ENCODE results near the gene ANAPC7. TPM values are rescaled to one million over a fixed set of nuclear protein-coding genes. Genes with fewer than 3 reads are reported as not detected.

ANAPC7 gene
- total RNA-seq, 2 experiments from 2014 or later = 52.6 to 63.6 TPM

DNA sequence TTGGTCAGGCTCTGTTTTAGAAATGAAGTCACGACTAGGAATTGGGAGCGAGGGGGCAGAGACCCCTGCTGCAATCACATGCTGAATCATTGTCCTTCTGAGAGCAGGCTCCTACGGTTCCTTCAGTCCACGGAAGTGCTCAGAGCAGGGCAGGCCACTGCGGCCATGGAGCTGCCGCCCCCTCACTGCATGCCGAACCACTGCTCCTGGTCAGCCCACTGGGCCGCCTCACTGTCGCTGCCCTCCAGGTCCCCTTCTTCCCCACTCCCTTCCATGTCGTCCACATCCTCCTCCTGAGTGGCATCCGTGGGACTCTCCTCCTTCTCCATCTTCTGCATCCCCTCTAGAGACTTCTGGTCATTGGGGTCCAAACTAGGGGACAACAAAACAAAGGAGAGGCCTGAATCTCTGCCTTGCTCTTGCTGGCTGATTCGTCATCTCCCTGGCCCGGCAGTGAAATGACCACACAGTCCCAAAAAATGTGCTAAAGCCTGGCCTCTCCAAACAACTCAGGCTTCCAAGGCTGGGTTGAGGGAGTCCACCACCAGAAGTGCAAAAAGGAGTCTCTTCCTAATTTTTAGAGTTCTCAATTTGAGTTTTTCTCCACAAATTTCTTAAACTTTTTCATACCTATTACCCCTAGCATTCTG is 29.4 kb downstream of the ANAPC7 start:
- Mint-ChIP-seq H3K36me3 (ENCODE audit: low read depth) (peaks cover 39% of the 10 kb centered on the region), H3K27ac (no peak overlapping the region), H3K4me1 (no peaks in the 10 kb centered on the region), H3K9me3 (ENCODE audit: low read depth) (no peaks in the 10 kb centered on the region), H3K27me3 (no peaks in the 10 kb centered on the region), H3K4me3 (no peak overlapping the region)
- ChIA-PET CTCF (no interaction called here), POLR2A (no interaction called here)
- DNase-seq (no peak), ATAC-seq (no peak)
- intact Hi-C loops (cut with DNase I, micrococcal nuclease) = no loop called here

DNA sequence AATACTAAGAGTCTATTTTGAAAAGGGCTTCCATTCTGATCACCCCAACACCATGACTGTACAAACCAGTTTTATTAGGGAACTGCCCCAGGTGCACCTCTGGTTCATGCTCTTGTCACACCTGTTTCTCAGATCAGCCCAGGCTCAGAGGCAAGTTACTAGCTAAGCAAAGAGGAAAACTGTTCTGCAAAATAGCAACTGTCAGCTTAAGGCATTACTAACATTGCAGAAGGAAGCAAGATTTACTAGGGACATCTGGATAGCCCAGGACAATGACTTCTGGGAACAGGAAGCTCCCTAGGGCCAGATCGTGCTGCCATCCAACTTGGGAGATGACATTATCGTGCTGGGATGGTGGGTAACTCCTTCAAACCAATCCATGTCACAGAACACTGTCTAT is 30.1 kb downstream of the ANAPC7 start:
- ChIA-PET CTCF (interaction anchor here (0.6 to 2.0 kb wide), 3 partner anchors 12 to 75 kb away, joined by 3 to 6 read pairs (median 3); no protein-coding TSS in a partner anchor), POLR2A (no interaction called here)
- intact Hi-C loops (cut with DNase I, micrococcal nuclease) = no loop called here
- DNase-seq = no peak
- H3K9me3 Mint-ChIP-seq (ENCODE audit: low read depth) = no peaks in the 10 kb centered on the region
- H3K27ac Mint-ChIP-seq = no peak overlapping the region
- no peaks in the 10 kb centered on the region for H3K27me3 Mint-ChIP-seq
- H3K4me3 Mint-ChIP-seq = no peak overlapping the region
- no peak for ATAC-seq
- peaks cover 33% of the 10 kb centered on the region for H3K36me3 Mint-ChIP-seq (ENCODE audit: low read depth)
- no peaks in the 10 kb centered on the region for H3K4me1 Mint-ChIP-seq

DNA sequence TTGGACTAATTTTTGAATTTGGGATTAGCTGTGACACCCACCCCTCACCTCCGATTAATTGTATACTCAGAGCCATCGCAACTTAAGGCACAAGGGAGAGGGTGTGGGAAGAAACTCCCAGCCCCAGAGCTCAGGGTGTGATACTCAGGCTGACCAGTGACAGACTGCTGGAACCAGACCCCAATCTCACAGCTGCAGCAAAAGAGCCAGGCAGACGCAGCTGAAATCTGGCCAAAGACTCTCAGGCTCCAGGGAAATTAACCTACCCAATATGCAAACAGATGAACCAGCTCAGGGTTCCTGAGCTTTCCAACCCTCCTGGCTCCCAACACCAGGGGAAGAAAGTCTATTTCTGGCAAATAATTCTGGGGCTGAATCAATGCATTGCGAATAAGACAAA is 30.5 kb downstream of the ANAPC7 start:
- H3K27me3 Mint-ChIP-seq = no peaks in the 10 kb centered on the region
- ATAC-seq (no peak), DNase-seq (no peak)
- CTCF ChIA-PET = interaction anchor here (0.6 to 2.0 kb wide), 3 partner anchors 11 to 75 kb away, joined by 3 to 6 read pairs (median 3); no protein-coding TSS in a partner anchor
- peaks cover 30% of the 10 kb centered on the region for H3K36me3 Mint-ChIP-seq (ENCODE audit: low read depth)
- no peak overlapping the region for H3K27ac Mint-ChIP-seq
- POLR2A ChIA-PET = no interaction called here
- intact Hi-C loops (cut with DNase I, micrococcal nuclease) = no loop called here
- H3K4me1 Mint-ChIP-seq = no peaks in the 10 kb centered on the region
- H3K9me3 Mint-ChIP-seq (ENCODE audit: low read depth) = no peaks in the 10 kb centered on the region
- H3K4me3 Mint-ChIP-seq = no peak overlapping the region

DNA sequence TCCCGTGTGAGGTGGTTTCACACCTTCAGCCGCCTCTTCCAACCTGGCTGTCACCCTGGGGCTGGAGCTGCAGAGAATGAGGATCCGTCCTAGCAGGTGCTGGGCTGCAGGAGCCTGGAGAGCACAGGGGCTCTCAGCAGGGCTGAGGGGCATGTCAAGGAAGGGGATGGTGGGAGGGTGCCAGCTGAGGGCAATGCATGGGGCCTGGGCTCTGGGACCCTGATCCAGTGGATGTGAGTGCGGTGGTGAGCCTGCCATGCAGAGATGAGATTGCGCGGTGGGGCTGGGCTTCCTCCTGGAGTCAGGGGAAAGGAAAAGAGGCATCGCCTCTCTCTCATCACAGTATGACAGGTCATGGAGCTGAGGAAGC is 31.5 kb downstream of the ANAPC7 start:
- Mint-ChIP-seq H3K36me3 (ENCODE audit: low read depth) (peaks cover 24% of the 10 kb centered on the region), H3K27me3 (no peaks in the 10 kb centered on the region), H3K27ac (no peak overlapping the region), H3K4me3 (no peak overlapping the region), H3K9me3 (ENCODE audit: low read depth) (no peaks in the 10 kb centered on the region), H3K4me1 (no peaks in the 10 kb centered on the region)
- ChIA-PET POLR2A (no interaction called here), CTCF (interaction anchor here (2.0 kb wide), 1 partner anchor 59 kb away, joined by 6 read pairs; no protein-coding TSS in a partner anchor)
- intact Hi-C loops (cut with DNase I, micrococcal nuclease) = no loop called here
- DNase-seq (no peak), ATAC-seq (no peak)

DNA sequence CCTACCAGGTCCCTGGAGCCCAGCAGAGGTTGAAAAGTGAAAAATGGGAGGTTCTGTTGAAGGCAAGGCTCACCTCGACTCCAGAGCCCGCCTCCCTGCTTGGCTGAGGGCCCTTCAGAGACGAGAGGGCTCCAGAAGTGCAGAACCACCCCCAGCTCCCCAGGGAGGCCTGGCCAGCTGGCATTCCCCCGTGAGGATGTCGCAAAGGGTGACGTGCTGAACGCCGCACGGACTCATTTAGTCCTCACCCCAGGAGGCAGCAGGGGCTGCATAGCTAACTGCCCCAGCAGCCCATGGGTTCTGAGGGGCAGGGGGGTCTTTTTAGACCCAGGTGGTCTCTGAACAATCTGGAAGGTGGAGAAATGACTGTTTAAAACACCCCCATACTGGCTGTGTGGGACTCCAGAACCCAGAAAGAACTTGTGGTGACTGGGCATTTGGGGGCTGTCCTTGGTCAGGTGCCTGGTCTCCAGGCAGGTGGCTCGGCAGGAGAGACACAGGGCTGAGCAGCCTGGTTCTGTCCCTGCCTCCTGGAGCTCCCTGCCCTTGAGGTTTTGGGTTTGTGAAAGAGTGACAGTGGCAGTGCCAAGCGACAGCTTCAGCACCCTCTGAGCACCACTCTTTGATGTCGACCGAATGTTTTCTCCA is 32.0 kb downstream of the ANAPC7 start:
- POLR2A ChIA-PET = no interaction called here
- CTCF ChIA-PET = interaction anchor here (0.8 to 2.0 kb wide), 2 partner anchors 60 kb away, joined by 3 to 6 read pairs; no protein-coding TSS in a partner anchor

DNA sequence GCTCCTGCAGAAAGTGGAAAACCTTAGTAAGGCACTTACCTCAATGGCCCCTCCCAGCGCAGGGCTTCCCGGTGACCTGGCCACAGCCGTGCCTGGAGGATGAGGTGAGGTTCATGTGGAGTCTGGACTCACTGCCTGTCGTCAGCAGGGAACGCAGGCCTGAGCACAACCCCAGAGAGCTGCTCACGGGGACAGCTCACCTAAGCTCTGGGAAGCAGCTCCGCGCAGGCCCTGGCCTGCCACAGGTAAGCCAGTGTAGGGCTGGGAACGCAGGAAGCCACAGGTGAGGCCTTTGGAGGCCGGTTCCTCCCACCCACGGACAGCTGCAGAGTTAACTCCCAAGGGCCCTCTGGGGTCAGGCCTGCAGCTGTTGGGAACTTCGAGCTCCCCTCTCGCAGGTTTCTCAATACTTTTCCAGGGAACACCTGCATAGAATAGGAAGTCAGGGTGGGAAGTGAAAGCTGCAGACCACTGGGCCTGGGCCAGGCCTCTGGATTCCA is 32.7 kb downstream of the ANAPC7 start:
- Mint-ChIP-seq H3K27ac (no peak overlapping the region), H3K4me1 (no peaks in the 10 kb centered on the region), H3K4me3 (no peak overlapping the region), H3K36me3 (ENCODE audit: low read depth) (peaks cover 20% of the 10 kb centered on the region), H3K27me3 (no peaks in the 10 kb centered on the region), H3K9me3 (ENCODE audit: low read depth) (no peaks in the 10 kb centered on the region)
- POLR2A ChIA-PET = no interaction called here
- DNase-seq (no peak), ATAC-seq (no peak)
- intact Hi-C loops (cut with DNase I, micrococcal nuclease) = no loop called here
- CTCF ChIA-PET = interaction anchor here (0.7 to 0.8 kb wide), 2 partner anchors 61 to 231 kb away, joined by 3 read pairs; no protein-coding TSS in a partner anchor

More for the DNA sequence above, 32.0 kb downstream of the ANAPC7 start:
- Mint-ChIP-seq H3K27ac (no peak overlapping the region), H3K4me3 (no peak overlapping the region), H3K27me3 (no peaks in the 10 kb centered on the region), H3K36me3 (ENCODE audit: low read depth) (peaks cover 24% of the 10 kb centered on the region), H3K9me3 (ENCODE audit: low read depth) (no peaks in the 10 kb centered on the region), H3K4me1 (no peaks in the 10 kb centered on the region)
- intact Hi-C loops (cut with DNase I, micrococcal nuclease) = no loop called here
- ATAC-seq (no peak), DNase-seq (no peak)

DNA sequence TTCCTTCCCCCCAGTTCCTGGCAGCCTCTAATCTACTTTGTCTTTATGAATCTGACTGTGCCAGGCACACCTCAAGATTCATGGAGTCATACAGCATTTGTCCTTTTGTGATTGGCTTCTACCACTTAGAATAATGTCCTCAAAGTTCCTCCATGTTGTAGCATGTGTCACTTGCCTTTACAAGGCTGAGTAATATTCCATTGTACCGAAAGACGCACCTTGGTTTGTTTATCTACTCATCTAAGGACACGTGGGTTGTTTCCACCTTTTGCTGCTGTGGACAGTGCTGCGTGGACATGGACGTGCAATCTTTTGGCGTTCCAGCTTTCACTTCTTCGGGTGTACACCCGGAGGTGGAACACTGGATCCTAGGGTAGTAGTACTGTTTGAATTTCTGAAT is 33.5 kb downstream of the ANAPC7 start:
- CTCF ChIA-PET = no interaction called here
- no peaks in the 10 kb centered on the region for H3K27me3 Mint-ChIP-seq
- ATAC-seq (no peak), DNase-seq (no peak)
- no peaks in the 10 kb centered on the region for H3K4me1 Mint-ChIP-seq
- POLR2A ChIA-PET = no interaction called here
- H3K9me3 Mint-ChIP-seq (ENCODE audit: low read depth) = no peaks in the 10 kb centered on the region
- H3K36me3 Mint-ChIP-seq (ENCODE audit: low read depth) = peaks cover 16% of the 10 kb centered on the region
- no peak overlapping the region for H3K4me3 Mint-ChIP-seq
- intact Hi-C loops (cut with DNase I, micrococcal nuclease) = no loop called here
- no peak overlapping the region for H3K27ac Mint-ChIP-seq

DNA sequence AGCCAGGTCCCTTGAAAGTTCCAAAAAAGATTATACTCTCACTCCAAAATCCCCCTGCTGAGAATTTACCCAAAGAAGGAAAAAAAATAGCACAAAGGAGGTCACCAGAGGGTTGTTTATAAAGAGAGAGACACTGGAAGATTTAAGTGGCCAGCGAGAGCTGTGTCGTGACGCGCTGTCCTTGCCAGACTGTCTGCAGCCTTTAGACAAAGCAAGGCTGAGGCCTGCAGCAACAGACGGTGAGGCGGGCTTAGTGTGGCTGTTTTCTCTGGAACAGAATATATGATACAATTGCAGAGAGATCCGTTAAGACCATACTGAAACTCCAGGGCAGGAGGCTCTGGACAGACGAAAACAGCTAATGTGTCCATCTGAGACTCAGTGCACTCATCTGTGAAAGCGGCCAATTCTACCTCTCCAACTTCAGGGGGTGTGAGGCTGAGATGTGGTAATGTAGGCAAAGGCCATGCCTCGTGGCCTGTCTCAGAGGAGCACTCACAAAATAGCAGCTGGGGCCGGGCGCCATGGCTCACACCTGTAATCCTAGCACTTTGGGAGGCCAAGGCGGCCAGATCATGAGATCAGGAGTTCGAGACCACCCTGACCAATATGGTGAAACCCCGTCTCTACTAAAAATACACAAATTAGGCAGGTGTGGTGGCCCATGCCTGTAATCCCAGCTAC is 36.2 kb downstream of the ANAPC7 start:
- ChIA-PET POLR2A (interaction anchor here (0.7 kb wide), 1 partner anchor 83 kb away, joined by 4 read pairs; no protein-coding TSS in a partner anchor), CTCF (interaction anchor here (0.8 kb wide), 1 partner anchor 185 kb away, joined by 3 read pairs; no protein-coding TSS in a partner anchor)
- intact Hi-C loops (cut with DNase I, micrococcal nuclease) = no loop called here
- H3K27me3 Mint-ChIP-seq = no peaks in the 10 kb centered on the region
- no peak overlapping the region for H3K4me3 Mint-ChIP-seq
- ATAC-seq (no peak), DNase-seq (no peak)
- no peak overlapping the region for H3K27ac Mint-ChIP-seq
- H3K4me1 Mint-ChIP-seq = no peaks in the 10 kb centered on the region
- H3K9me3 Mint-ChIP-seq (ENCODE audit: low read depth) = no peaks in the 10 kb centered on the region
- H3K36me3 Mint-ChIP-seq (ENCODE audit: low read depth) = peaks cover 3% of the 10 kb centered on the region

DNA sequence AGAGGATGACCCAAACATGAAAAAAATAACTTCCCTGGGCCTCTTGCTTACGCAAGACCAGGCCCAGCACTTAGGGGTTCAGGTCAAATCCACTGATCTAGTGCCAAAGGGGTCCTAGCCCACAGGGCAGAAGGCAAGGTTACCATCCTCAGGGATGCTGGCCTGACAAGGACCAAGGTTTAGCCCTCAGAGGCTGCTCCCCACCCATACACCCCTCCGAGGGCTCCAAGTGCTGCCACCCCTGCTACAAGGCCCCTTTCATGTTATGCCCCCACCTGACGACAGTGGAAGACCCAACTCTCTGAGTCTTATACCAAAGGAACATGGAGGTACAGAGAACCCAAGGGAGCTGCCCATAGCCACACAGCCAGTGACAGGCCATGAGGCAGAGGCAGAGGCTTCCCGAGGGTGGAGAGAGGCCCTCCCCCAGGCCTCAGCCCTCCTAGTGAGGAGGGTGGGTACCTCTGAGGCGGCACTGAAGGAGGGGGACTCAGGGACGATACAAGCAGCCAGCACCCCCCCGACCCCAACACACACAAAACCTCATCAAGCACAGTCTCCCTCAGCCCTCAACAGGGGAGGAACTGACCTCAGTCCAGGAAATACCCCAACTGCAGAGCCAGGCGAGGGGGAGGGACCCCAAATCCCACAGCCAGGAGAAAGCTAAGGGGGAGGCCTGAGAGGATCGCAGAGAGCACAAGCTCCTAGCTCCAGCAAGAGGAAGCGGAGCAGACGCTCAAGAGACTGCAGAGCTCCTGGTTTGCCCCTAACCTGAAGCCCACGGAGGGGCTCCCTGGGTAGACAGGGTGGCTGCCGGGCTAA is 37.0 kb downstream of the ANAPC7 start:
- POLR2A ChIA-PET = interaction anchor here (0.6 to 0.7 kb wide), 2 partner anchors 64 to 84 kb away, joined by 3 to 4 read pairs; no protein-coding TSS in a partner anchor
- Mint-ChIP-seq H3K27ac (no peak overlapping the region), H3K4me3 (no peak overlapping the region), H3K36me3 (ENCODE audit: low read depth) (no peaks in the 10 kb centered on the region), H3K4me1 (no peaks in the 10 kb centered on the region), H3K9me3 (ENCODE audit: low read depth) (no peaks in the 10 kb centered on the region), H3K27me3 (no peaks in the 10 kb centered on the region)
- DNase-seq = no peak
- intact Hi-C loops (cut with DNase I, micrococcal nuclease) = no loop called here
- CTCF ChIA-PET = interaction anchor here (0.8 kb wide), 1 partner anchor 186 kb away, joined by 3 read pairs; no protein-coding TSS in a partner anchor
- ATAC-seq = no peak

DNA sequence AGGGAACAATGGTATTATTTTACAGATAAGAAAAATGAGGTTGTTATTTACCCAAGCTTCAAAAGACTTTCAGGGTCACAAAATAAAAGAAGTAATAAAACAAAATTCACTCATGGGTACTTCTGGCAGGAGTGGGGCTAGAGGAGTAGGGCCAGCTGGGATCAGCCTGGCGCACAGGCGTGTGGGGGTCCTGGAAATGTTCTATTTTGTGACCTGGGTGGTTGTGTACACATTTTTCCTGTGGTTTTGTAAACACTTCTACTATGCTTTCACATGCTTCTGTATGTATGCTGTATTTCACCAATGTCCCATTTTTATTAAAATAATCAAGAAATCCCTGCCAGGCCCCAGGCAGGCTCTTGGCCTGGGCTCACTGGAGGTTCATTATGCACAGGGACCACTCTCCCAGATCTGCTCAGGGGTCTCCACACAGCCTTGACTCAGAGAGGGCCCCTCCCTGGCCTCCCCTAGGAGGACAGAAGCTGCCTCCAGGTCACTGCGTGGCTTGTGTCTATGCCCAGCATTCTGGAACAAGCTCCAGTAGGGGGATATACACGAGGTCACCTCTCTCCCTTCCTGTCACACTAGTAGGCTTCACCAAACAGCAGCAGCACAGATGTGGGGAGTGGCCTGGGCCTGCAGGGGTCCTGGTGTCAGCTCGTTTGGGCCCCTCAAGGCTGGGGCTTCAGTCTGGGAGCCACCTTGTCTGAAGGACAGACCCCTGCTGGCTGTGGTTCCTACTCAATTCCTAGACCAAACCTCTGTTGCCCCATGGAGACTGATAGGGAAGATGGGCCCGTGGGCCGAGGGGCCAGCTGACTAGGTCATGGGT is 37.8 kb downstream of the ANAPC7 start:
- intact Hi-C loops (cut with DNase I, micrococcal nuclease) = no loop called here
- no peak for ATAC-seq
- no peak for DNase-seq
- CTCF ChIA-PET = interaction anchor here (1.0 to 1.3 kb wide), 2 partner anchors 53 to 66 kb away, joined by 3 to 7 read pairs; no protein-coding TSS in a partner anchor
- Mint-ChIP-seq H3K9me3 (ENCODE audit: low read depth) (no peaks in the 10 kb centered on the region), H3K4me3 (no peak overlapping the region), H3K36me3 (ENCODE audit: low read depth) (no peaks in the 10 kb centered on the region), H3K27me3 (no peaks in the 10 kb centered on the region), H3K27ac (no peak overlapping the region), H3K4me1 (no peaks in the 10 kb centered on the region)
- POLR2A ChIA-PET = interaction anchor here (0.5 kb wide), 1 partner anchor 766 kb away, joined by 3 read pairs; no protein-coding TSS in a partner anchor

Data from activated CD4-positive, alpha-beta T cell treated with anti-CD3 and anti-CD28 coated beads for 36 hours (primary cell).